H9 (cell line): Measurements from ENCODE around the gene GRIK1. TPM values are rescaled to one million over a fixed set of nuclear protein-coding genes. Genes with fewer than 3 reads are reported as not detected.

Experiments
- DNase-seq: peaks from one replicate; pipeline ENCODE4 v3.0.0-alpha.2; 2017
- H2AFZ ChIP-seq: one replicate; pipeline ENCODE4 v1.6.1; 2013; ENCODE audit warnings: mild to moderate bottlenecking, low read length, control low read depth, moderate library complexity
- H2AK5ac ChIP-seq: 2 replicates; pipeline ENCODE4 v1.6.1; 2013; ENCODE audit warnings: low read length, control low read depth, mixed read lengths; ENCODE audit not compliant: insufficient read length
- H2BK120ac ChIP-seq: one replicate; pipeline ENCODE4 v1.6.1; 2013; ENCODE audit warnings: low read depth, mild to moderate bottlenecking, low read length, control low read depth, inconsistent platforms; ENCODE audit not compliant: poor library complexity, severe bottlenecking
- H2BK12ac ChIP-seq: 2 replicates; pipeline ENCODE4 v1.6.1; 2013; ENCODE audit warnings: low read length, control low read depth, mixed read lengths, low read depth; ENCODE audit not compliant: insufficient read length
- H2BK15ac ChIP-seq: 2 replicates; pipeline ENCODE4 v1.6.1; 2013; ENCODE audit warnings: low read depth, low read length, control low read depth
- H2BK20ac ChIP-seq: one replicate; pipeline ENCODE4 v1.6.1; 2013; ENCODE audit warnings: low read depth, mild to moderate bottlenecking, low read length, control low read depth, inconsistent platforms; ENCODE audit not compliant: poor library complexity, severe bottlenecking
- H2BK5ac ChIP-seq: 2 replicates; pipeline ENCODE4 v1.6.1; 2013; ENCODE audit warnings: low read length, control low read depth, mixed read lengths; ENCODE audit not compliant: insufficient read length
- H3K14ac ChIP-seq: 2 replicates; pipeline ENCODE4 v1.6.1; 2013; ENCODE audit warnings: low read length, control low read depth; ENCODE audit not compliant: insufficient read depth
- H3K18ac ChIP-seq: 2 replicates; pipeline ENCODE4 v1.6.1; 2013; ENCODE audit warnings: low read depth, mild to moderate bottlenecking, mixed read lengths, low read length, control low read depth; ENCODE audit not compliant: insufficient read length
- H3K23ac ChIP-seq: 2 replicates; pipeline ENCODE4 v1.6.1; 2013; ENCODE audit warnings: low read length, control low read depth, mixed read lengths, low read depth; ENCODE audit not compliant: insufficient read length
- H3K23me2 ChIP-seq: 2 replicates; pipeline ENCODE4 v1.6.1; 2013; ENCODE audit warnings: low read depth, mild to moderate bottlenecking, mixed read lengths, low read length, control low read depth; ENCODE audit not compliant: insufficient read length, poor library complexity, severe bottlenecking
- H3K27ac ChIP-seq: 2 replicates; pipeline ENCODE4 v1.5.1; 2013; ENCODE audit warnings: low read length, control low read depth, mixed read lengths, low read depth; ENCODE audit not compliant: insufficient read length
- H3K27me3 ChIP-seq: 2 replicates; pipeline ENCODE4 v1.6.1; 2013; ENCODE audit warnings: low read length, control low read depth, inconsistent platforms; ENCODE audit not compliant: insufficient read depth
- H3K4ac ChIP-seq: 2 replicates; pipeline ENCODE4 v1.6.1; 2013; ENCODE audit warnings: low read depth, mild to moderate bottlenecking, control low read depth, inconsistent platforms, low read length, moderate library complexity
- H3K4me1 ChIP-seq: 2 replicates; pipeline ENCODE4 v1.6.1; 2013; ENCODE audit warnings: low read length, control low read depth, inconsistent platforms; ENCODE audit not compliant: insufficient read depth
- H3K4me2 ChIP-seq: 2 replicates; pipeline ENCODE4 v1.6.1; 2013; ENCODE audit warnings: low read length, control low read depth, mixed read lengths; ENCODE audit not compliant: insufficient read length, insufficient read depth
- H3K56ac ChIP-seq: 2 replicates; pipeline ENCODE4 v1.6.1; 2013; ENCODE audit warnings: low read depth, mild to moderate bottlenecking, mixed read lengths, low read length, control low read depth; ENCODE audit not compliant: insufficient read length
- H3K79me1 ChIP-seq: 2 replicates; pipeline ENCODE4 v1.6.1; 2013; ENCODE audit warnings: low read depth, mild to moderate bottlenecking, moderate library complexity, low read length, control low read depth, inconsistent platforms; ENCODE audit not compliant: insufficient read depth, poor library complexity, severe bottlenecking
- H3K79me2 ChIP-seq: 2 replicates; pipeline ENCODE4 v1.6.1; 2013; ENCODE audit warnings: low read length, control low read depth, inconsistent platforms; ENCODE audit not compliant: insufficient read depth
- H3K9ac ChIP-seq: 2 replicates; pipeline ENCODE4 v1.6.1; 2013; ENCODE audit warnings: low read length, control low read depth, mixed read lengths; ENCODE audit not compliant: insufficient read length; ENCODE audit errors: extremely low read depth
- H3K9me3 ChIP-seq: one replicate; pipeline ENCODE4 v1.6.1; 2013; ENCODE audit warnings: low read depth, low read length, inconsistent platforms; ENCODE audit not compliant: control insufficient read depth
- H3T11ph ChIP-seq: one replicate; pipeline ENCODE4 v1.6.1; 2013; ENCODE audit warnings: mild to moderate bottlenecking, low read length, control low read depth, inconsistent platforms
- H4K20me1 ChIP-seq: one replicate; pipeline ENCODE4 v1.6.1; 2013; ENCODE audit not compliant: control insufficient read depth, insufficient read length, insufficient read depth
- H4K5ac ChIP-seq: 2 replicates; pipeline ENCODE4 v1.6.1; 2013; ENCODE audit warnings: low read depth, mild to moderate bottlenecking, mixed read lengths, low read length, control low read depth; ENCODE audit not compliant: insufficient read length
- H4K8ac ChIP-seq: replicated peaks from 2 replicates; pipeline ENCODE4 v1.6.1; 2013; ENCODE audit warnings: low read length, control low read depth, mixed read lengths, low read depth; ENCODE audit not compliant: insufficient read length
- H4K91ac ChIP-seq: 2 replicates; pipeline ENCODE4 v1.6.1; 2013; ENCODE audit warnings: low read depth, mild to moderate bottlenecking, moderate library complexity, mixed read lengths, low read length, control low read depth; ENCODE audit not compliant: insufficient read length
- H3K27ac Mint-ChIP-seq, 3 experiments: 2 replicates in 2 of 3; 3 replicates in 1 of 3; pipeline ENCODE4 v1.8.0; 2020 to 2021; ENCODE audit warnings: mixed read lengths in 3 of 3, mild to moderate bottlenecking in 1 of 3, moderate library complexity in 1 of 3
- H3K27me3 Mint-ChIP-seq: 2 replicates; pipeline ENCODE4 v1.8.0; 2021; ENCODE audit warnings: low read depth, mild to moderate bottlenecking, moderate library complexity, mixed read lengths
- H3K36me3 Mint-ChIP-seq, 3 experiments: 2 replicates in 2 of 3; 3 replicates in 1 of 3; pipeline ENCODE4 v1.8.0; 2020 to 2021; ENCODE audit warnings: low read depth in 3 of 3, mixed read lengths in 3 of 3; ENCODE audit not compliant: insufficient read depth in 1 of 3
- H3K4me1 Mint-ChIP-seq, 2 experiments: 2 replicates each; pipeline ENCODE4 v1.8.0; 2020; ENCODE audit warnings: mixed read lengths in 2 of 2
- H3K4me3 Mint-ChIP-seq, 2 experiments: 2 replicates in 1 of 2; 3 replicates in 1 of 2; pipeline ENCODE4 v1.8.0; 2020 to 2021; ENCODE audit warnings: mild to moderate bottlenecking in 2 of 2, mixed read lengths in 2 of 2, moderate library complexity in 1 of 2
- H3K9me3 Mint-ChIP-seq, 2 experiments: 2 replicates in 1 of 2; 3 replicates in 1 of 2; pipeline ENCODE4 v1.8.0; 2020; ENCODE audit warnings: mild to moderate bottlenecking in 2 of 2, mixed read lengths in 2 of 2, moderate library complexity in 1 of 2
- CTCF ChIP-seq: fragments of 200-600 bp; sonication (generic); conservative IDR thresholded peaks from 3 replicates; pipeline ENCODE4 v1.8.0; 2021; ENCODE audit warnings: antibody characterized with exemption, mild to moderate bottlenecking
- WGBS: extraction: QIAGEN DNeasy Blood & Tissue Kit; methylation state at CpG from one replicate; pipeline ENCODE4 v1.1.7; 2013; ENCODE audit warnings: missing lambda C conversion rate, low lambda C conversion rate, mixed read lengths; ENCODE audit not compliant: insufficient read length; ENCODE audit errors: extremely low coverage; 5-methylcytosine and 5-hydroxymethylcytosine counted together
- total RNA-seq: library from RNA; stranded (reverse); gene quantifications from 2 replicates; pipeline ENCODE4 v1.2.1, GENCODE V29; 2021

GRIK1 gene
- total RNA-seq, 1 experiment from 2014 or later, result not detected

GRCh38 chr21:29818383-29818921 lies 121.3 kb downstream of the GRIK1 start:
- H3K9me3 ChIP-seq, result no peaks in the 10 kb centered on the region
- no peak overlapping the region for H3K4me2 ChIP-seq
- Mint-ChIP-seq H3K4me1 (peaks cover 9 to 17% of the 10 kb centered on the region in 2 experiments), H3K4me3 (peak overlapping the region in 1 of 2 experiments; percentile 24; a peak in 1 of 5 replicates), H3K36me3 (no peaks in the 10 kb centered on the region), H3K27ac (peak overlapping the region in 2 of 3 experiments; percentile 59 to 71; a peak in 2 of 7 replicates), H3K27me3 (no peaks in the 10 kb centered on the region), H3K9me3 (no peaks in the 10 kb centered on the region)
- no peak overlapping the region for H2BK5ac ChIP-seq
- H2BK20ac ChIP-seq, result no peak overlapping the region
- no peak for DNase-seq
- peaks cover 3% of the 10 kb centered on the region; the same call in 1 of the 2 replicates for H3K4me1 ChIP-seq
- no peaks in the 10 kb centered on the region for H4K20me1 ChIP-seq
- no peaks in the 10 kb centered on the region for H3K23me2 ChIP-seq
- no CpG with 5 or more reads among the region's 2 CpGs for WGBS
- H3K56ac ChIP-seq, result no peak overlapping the region
- no peak overlapping the region for H4K8ac ChIP-seq
- no peak overlapping the region for H4K5ac ChIP-seq
- H4K91ac ChIP-seq, result no peak overlapping the region
- H3K79me1 ChIP-seq, result no peaks in the 10 kb centered on the region
- H3K27ac ChIP-seq, result no peak overlapping the region
- no peak overlapping the region for H2BK120ac ChIP-seq
- H3K27me3 ChIP-seq, result no peaks in the 10 kb centered on the region
- no peak overlapping the region for H3K14ac ChIP-seq
- no peak overlapping the region for H3K4ac ChIP-seq
- H3K9ac ChIP-seq, result no peak overlapping the region
- no peak for TF ChIP-seq CTCF
- H3T11ph ChIP-seq, result no peak overlapping the region
- no peak overlapping the region for H3K18ac ChIP-seq
- H2AFZ ChIP-seq, result no peak overlapping the region
- H2BK12ac ChIP-seq, result no peak overlapping the region
- no peaks in the 10 kb centered on the region for H3K79me2 ChIP-seq
- no peak overlapping the region for H2AK5ac ChIP-seq
- H2BK15ac ChIP-seq, result no peak overlapping the region
- H3K23ac ChIP-seq, result no peak overlapping the region
